ENCODE results near the gene CPNE6. TPM values are rescaled to one million over a fixed set of nuclear protein-coding genes. Genes with fewer than 3 reads are reported as not detected.
"Not testable (repeated sequence)": the region's sequence is repeated elsewhere in the genome, so short reads cannot be mapped to it uniquely, and the experiment has no call there.

The CPNE6 gene
- polyA plus RNA-seq (2011; rRNA removed) (not detected in 2 replicates), polyA minus RNA-seq (2011; rRNA and poly(A)+ RNA removed) (not detected in 2 replicates)

- Histone ChIP-seq H3K4me3 (ENCODE audit: low read depth, low read length) (no peak within 1 kb of the TSS), H3K27me3 (ENCODE audit: control insufficient read depth, insufficient read depth, low read length) (peaks cover 19% of the 10 kb centered on the region), H3K36me3 (ENCODE audit: control insufficient read depth, insufficient read depth, low read length) (no peaks in the 10 kb centered on the region)
- DNase-seq (ENCODE audit: low read depth): no peak
- no peak for TF ChIP-seq CTCF (IDR thresholded peaks at IDR 0.05; ENCODE audit: insufficient read depth, low read depth, low read length)
- POLR2A ChIA-PET: no interaction called here
- CTCF ChIA-PET: interaction anchor here (0.8 to 5.5 kb wide), 3 partner anchors 8 to 19 kb away, joined by 3 to 33 read pairs (median 3); no protein-coding TSS in a partner anchor
Measured at GRCh38 chr14:24071144-24071697, at the start of gene CPNE6. TSS of gene CPNE6 (plus strand) at chr14:24071562. CDS start at chr14:24072937, 1,375 bp downstream.

GRCh38 chr14:24024939-24025418, 46.4 kb upstream of the CPNE6 start:
- H3K27me3 ChIP-seq (ENCODE audit: control insufficient read depth, insufficient read depth, low read length); DNase-seq (ENCODE audit: low read depth); H3K4me3 ChIP-seq (ENCODE audit: low read depth, low read length); H3K36me3 ChIP-seq (ENCODE audit: control insufficient read depth, insufficient read depth, low read length); CTCF ChIA-PET; POLR2A ChIA-PET: not testable (repeated sequence)

GRCh38 chr14:24029687-24030086, 41.7 kb upstream of the CPNE6 start:
- H3K4me3 ChIP-seq (ENCODE audit: low read depth, low read length); DNase-seq (ENCODE audit: low read depth); H3K36me3 ChIP-seq (ENCODE audit: control insufficient read depth, insufficient read depth, low read length); POLR2A ChIA-PET; H3K27me3 ChIP-seq (ENCODE audit: control insufficient read depth, insufficient read depth, low read length); CTCF ChIA-PET: not testable (repeated sequence)

- H3K36me3 ChIP-seq (ENCODE audit: control insufficient read depth, insufficient read depth, low read length); POLR2A ChIA-PET; H3K4me3 ChIP-seq (ENCODE audit: low read depth, low read length); CTCF ChIA-PET; DNase-seq (ENCODE audit: low read depth); H3K27me3 ChIP-seq (ENCODE audit: control insufficient read depth, insufficient read depth, low read length): not testable (repeated sequence)
Measured at GRCh38 chr14:24031331-24031730, 40.0 kb upstream of the CPNE6 start.

GRCh38 chr14:24032727-24033418, 38.5 kb upstream of the CPNE6 start:
- no peak for TF ChIP-seq CTCF (IDR thresholded peaks at IDR 0.05; ENCODE audit: insufficient read depth, low read depth, low read length)
- POLR2A ChIA-PET: no interaction called here
- H3K36me3 ChIP-seq (ENCODE audit: control insufficient read depth, insufficient read depth, low read length): no peaks in the 10 kb centered on the region
- H3K4me3 ChIP-seq (ENCODE audit: low read depth, low read length): no peak overlapping the region
- no peaks in the 10 kb centered on the region for H3K27me3 ChIP-seq (ENCODE audit: control insufficient read depth, insufficient read depth, low read length)
- DNase-seq (ENCODE audit: low read depth): peak; percentile 19
- CTCF ChIA-PET: no interaction called here

- not testable (repeated sequence) for H3K36me3 ChIP-seq (ENCODE audit: control insufficient read depth, insufficient read depth, low read length); H3K27me3 ChIP-seq (ENCODE audit: control insufficient read depth, insufficient read depth, low read length); DNase-seq (ENCODE audit: low read depth)
- CTCF ChIA-PET: interaction anchor here (0.7 to 1.3 kb wide), 10 partner anchors 16 to 72 kb away, joined by 3 to 10 read pairs (median 3); partner anchors contain the start of gene CARMIL3
- peak overlapping the region; percentile 54 for H3K4me3 ChIP-seq (ENCODE audit: low read depth, low read length)
- POLR2A ChIA-PET: interaction anchor here (0.6 kb wide), 1 partner anchor 185 kb away, joined by 3 read pairs; no protein-coding TSS in a partner anchor
Measured at GRCh38 chr14:24035769-24036168, 35.6 kb upstream of the CPNE6 start.

- H3K27me3 ChIP-seq (ENCODE audit: control insufficient read depth, insufficient read depth, low read length): 0 out of 2 replicates have a peak, but pooled peaks cover 2% of the 10 kb centered on the region
- ChIA-PET CTCF (interaction anchor here (0.7 to 1.3 kb wide), 10 partner anchors 16 to 71 kb away, joined by 3 to 10 read pairs (median 3); partner anchors contain the start of gene CARMIL3), POLR2A (no interaction called here)
- peak overlapping the region; percentile 54 for H3K4me3 ChIP-seq (ENCODE audit: low read depth, low read length)
- peak; percentile 93 for TF ChIP-seq CTCF (IDR thresholded peaks at IDR 0.05; ENCODE audit: insufficient read depth, low read depth, low read length)
- H3K36me3 ChIP-seq (ENCODE audit: control insufficient read depth, insufficient read depth, low read length): no peaks in the 10 kb centered on the region
- no peak for DNase-seq (ENCODE audit: low read depth)
Measured at GRCh38 chr14:24036169-24036962, 35.0 kb upstream of the CPNE6 start.

- POLR2A ChIA-PET; H3K27me3 ChIP-seq (ENCODE audit: control insufficient read depth, insufficient read depth, low read length); DNase-seq (ENCODE audit: low read depth); H3K36me3 ChIP-seq (ENCODE audit: control insufficient read depth, insufficient read depth, low read length): not testable (repeated sequence)
- H3K4me3 ChIP-seq (ENCODE audit: low read depth, low read length): peak overlapping the region; percentile 54; the same call in 1 of the 2 replicates
- CTCF ChIA-PET: interaction anchor here (0.7 to 1.2 kb wide), 4 partner anchors 21 to 52 kb away, joined by 3 to 4 read pairs (median 3); no protein-coding TSS in a partner anchor
Measured at GRCh38 chr14:24036963-24037657, 34.3 kb upstream of the CPNE6 start.

Data from BJ (cell line).